ENCODE results near the gene KPNB1.

GRCh38 chr17:47676199-47676472 is 26.4 kb downstream of the KPNB1 start:
- TF ChIP-seq POLR2A (IDR thresholded peaks at IDR 0.05; ENCODE audit: low read depth) = no peak
- no peak for TF ChIP-seq CTCF (IDR thresholded peaks at IDR 0.05)
- no peak for TF ChIP-seq POLR2AphosphoS5 (IDR thresholded peaks at IDR 0.05)
- TF ChIP-seq EP300 (IDR thresholded peaks at IDR 0.05) = no peak
